AG04449 (cell line): ENCODE results near the gene ZNF219.

Experiments used
- CTCF ChIA-PET: fragments of 350-600 bp; formaldehyde crosslinking; extraction: SDS; loops from one replicate; lab custom pipeline; 2021; ENCODE audit warnings: antibody characterized with exemption; lab: Yijun Ruan, JAX
- POLR2A ChIA-PET: fragments of 400-600, 350-600 bp; formaldehyde crosslinking; extraction: SDS; loops from one replicate; lab custom pipeline; 2020; ENCODE audit warnings: antibody characterized with exemption, inconsistent platforms; lab: Yijun Ruan, JAX
- DNase-seq: peaks from one replicate; pipeline ENCODE4 v3.0.0-alpha.2; 2010; ENCODE audit warnings: low read depth, low spot score
- H3K4me3 ChIP-seq: 2 replicates; pipeline ENCODE4 v1.5.1; 2011; ENCODE audit warnings: low read depth, mild to moderate bottlenecking, control low read depth, low read length
- CTCF ChIP-seq: IDR thresholded peaks from one replicate; pipeline ENCODE4 v1.5.1; 2011; ENCODE audit warnings: mild to moderate bottlenecking, moderate library complexity, low read length, control low read depth, inconsistent platforms; ENCODE audit not compliant: insufficient read depth; ENCODE audit errors: missing control alignments

ZNF219 gene

GRCh38 chr14:21053184-21054122 is 45.0 kb downstream of the ZNF219 start:
- no peak overlapping the region for H3K4me3 ChIP-seq
- ChIA-PET CTCF (interaction anchor here (0.6 to 1.4 kb wide), 5 partner anchors 9 to 51 kb away, joined by 3 to 5 read pairs (median 3); no protein-coding TSS in a partner anchor), POLR2A (no interaction called here)
- TF ChIP-seq CTCF = no peak
- DNase-seq = no peak

GRCh38 chr14:21050597-21050996 is 47.9 kb downstream of the ZNF219 start:
- CTCF ChIA-PET = interaction anchor here (0.8 to 3.2 kb wide), 7 partner anchors 11 to 79 kb away, joined by 3 to 12 read pairs (median 4); no protein-coding TSS in a partner anchor
- H3K4me3 ChIP-seq = no peak overlapping the region
- no peak for DNase-seq
- TF ChIP-seq CTCF = no peak
- POLR2A ChIA-PET = no interaction called here

DNA sequence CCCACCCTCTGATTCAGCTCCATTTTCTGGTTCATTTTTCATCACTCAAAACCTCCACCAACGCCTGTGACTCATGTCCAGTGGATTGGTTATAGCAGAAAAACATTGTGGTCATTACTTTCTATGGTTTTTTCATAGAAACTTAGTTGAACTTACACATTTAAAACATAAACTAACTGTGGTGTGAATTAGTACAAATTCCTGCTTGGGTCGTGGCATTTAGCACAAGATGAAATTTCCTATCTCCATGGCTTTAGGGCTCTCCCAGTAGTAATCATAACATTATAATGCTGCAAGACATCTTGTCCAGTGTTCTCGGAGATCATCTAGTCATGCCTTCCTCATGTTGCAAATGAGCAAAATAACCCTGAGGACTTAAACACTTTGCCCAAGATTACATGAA is 49.2 kb downstream of the ZNF219 start:
- ChIA-PET POLR2A (interaction anchor here (1.0 kb wide), 1 partner anchor 14 kb away, joined by 4 read pairs; no protein-coding TSS in a partner anchor), CTCF (interaction anchor here (0.6 to 4.4 kb wide), 12 partner anchors 14 to 58 kb away, joined by 3 to 40 read pairs (median 8); partner anchors contain the start of gene ARHGEF40)
- DNase-seq = no peak
- TF ChIP-seq CTCF = no peak
- H3K4me3 ChIP-seq = no peak overlapping the region

DNA sequence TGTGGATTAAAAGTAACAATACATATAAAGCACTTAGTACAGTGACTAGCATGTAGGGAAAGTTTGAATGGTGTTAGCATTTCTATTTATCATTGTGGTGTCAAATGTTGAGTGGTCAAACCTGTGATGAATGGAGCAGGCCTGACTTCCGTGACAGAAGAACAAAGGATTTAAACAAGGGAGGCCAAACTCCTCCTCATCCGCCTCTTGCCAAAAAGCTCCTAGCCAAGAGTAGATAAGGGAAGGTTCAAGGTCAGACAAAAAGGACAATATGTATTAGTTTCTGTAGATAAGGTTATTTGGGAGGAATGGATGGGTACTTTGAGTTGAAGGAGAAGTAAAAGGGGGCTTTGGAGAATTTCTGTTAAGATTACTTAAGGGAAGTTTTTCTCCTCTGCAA is 49.8 kb downstream of the ZNF219 start:
- POLR2A ChIA-PET = interaction anchor here (1.0 kb wide), 1 partner anchor 15 kb away, joined by 4 read pairs; no protein-coding TSS in a partner anchor

DNA sequence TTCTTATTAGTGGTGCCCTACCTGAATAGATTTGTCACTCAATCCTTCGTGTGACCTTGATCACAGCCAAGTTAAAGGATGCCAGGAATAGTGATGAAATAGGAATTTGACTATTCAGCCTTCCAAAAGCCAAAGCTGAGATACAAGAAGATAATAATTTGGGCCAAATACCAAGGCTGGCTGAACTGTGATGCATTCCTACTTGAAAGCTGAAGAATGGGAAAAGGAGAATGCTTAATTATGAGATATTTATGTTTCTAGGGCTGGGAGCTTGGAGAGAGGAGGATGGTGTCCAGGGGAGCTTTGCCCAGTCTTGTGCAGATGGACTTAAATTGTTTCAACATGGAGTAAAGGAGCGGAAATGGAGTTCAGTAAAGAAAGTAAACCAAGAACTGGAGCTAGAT is 51.1 kb downstream of the ZNF219 start:
- POLR2A ChIA-PET = interaction anchor here (0.7 to 1.5 kb wide), 3 partner anchors 11 to 43 kb away, joined by 3 to 9 read pairs (median 3); partner anchors contain the start of gene ARHGEF40
- no peak for TF ChIP-seq CTCF
- DNase-seq = no peak
- no peak overlapping the region for H3K4me3 ChIP-seq
- CTCF ChIA-PET = interaction anchor here (0.8 to 4.4 kb wide), 17 partner anchors 8 to 60 kb away, joined by 3 to 40 read pairs (median 7); partner anchors contain the start of genes ARHGEF40, RNASE13, RNASE8 and SLC39A2

More for the DNA sequence above, 49.8 kb downstream of the ZNF219 start:
- CTCF ChIA-PET = interaction anchor here (0.6 to 4.4 kb wide), 15 partner anchors 9 to 58 kb away, joined by 3 to 40 read pairs (median 8); partner anchors contain the start of genes ARHGEF40, RNASE13 and RNASE8
- H3K4me3 ChIP-seq = no peak overlapping the region
- TF ChIP-seq CTCF = no peak
- DNase-seq = no peak
